ENCODE data around the gene NUDT2. TPM values are rescaled to one million over a fixed set of nuclear protein-coding genes. Genes with fewer than 3 reads are reported as not detected.

Gene NUDT2
- total RNA-seq, 4 donors from 2014 or later = 14.1 to 55.5 (median 25.4) TPM

DNA sequence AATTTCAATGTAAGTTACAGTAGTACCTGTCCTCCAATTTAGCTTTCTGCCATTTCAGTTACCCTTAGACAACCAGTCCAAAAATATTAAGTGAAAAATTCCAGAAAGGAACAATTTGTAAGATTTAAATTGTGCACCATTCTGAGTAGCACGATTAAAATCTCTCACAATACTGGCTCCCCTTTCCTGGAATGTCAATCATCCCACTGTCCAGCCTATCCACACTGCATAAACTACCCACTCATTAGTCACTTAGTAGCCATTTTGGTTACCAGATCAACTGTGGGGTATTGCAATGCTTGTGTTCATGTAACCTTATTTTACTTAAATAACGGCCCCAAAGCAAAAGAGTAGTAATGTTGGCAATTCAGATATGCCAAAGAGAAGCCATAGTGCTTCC lies 11.9 kb upstream of the NUDT2 start:
- Histone ChIP-seq H3K4me3 (no peak overlapping the region), H3K9me3 (no peaks in the 10 kb centered on the region), H3K4me1 (no peaks in the 10 kb centered on the region), H3K36me3 (no peaks in the 10 kb centered on the region), H3K27me3 (no peaks in the 10 kb centered on the region), H3K27ac (no peak overlapping the region)
- 70 to 78% methylated on average over 2 of the region's 2 CpGs for WGBS, 2 donors
- no peak for TF ChIP-seq POLR2A (IDR thresholded peaks at IDR 0.05)
- no peak for TF ChIP-seq EP300 (IDR thresholded peaks at IDR 0.05)
- TF ChIP-seq, protein P1, sequence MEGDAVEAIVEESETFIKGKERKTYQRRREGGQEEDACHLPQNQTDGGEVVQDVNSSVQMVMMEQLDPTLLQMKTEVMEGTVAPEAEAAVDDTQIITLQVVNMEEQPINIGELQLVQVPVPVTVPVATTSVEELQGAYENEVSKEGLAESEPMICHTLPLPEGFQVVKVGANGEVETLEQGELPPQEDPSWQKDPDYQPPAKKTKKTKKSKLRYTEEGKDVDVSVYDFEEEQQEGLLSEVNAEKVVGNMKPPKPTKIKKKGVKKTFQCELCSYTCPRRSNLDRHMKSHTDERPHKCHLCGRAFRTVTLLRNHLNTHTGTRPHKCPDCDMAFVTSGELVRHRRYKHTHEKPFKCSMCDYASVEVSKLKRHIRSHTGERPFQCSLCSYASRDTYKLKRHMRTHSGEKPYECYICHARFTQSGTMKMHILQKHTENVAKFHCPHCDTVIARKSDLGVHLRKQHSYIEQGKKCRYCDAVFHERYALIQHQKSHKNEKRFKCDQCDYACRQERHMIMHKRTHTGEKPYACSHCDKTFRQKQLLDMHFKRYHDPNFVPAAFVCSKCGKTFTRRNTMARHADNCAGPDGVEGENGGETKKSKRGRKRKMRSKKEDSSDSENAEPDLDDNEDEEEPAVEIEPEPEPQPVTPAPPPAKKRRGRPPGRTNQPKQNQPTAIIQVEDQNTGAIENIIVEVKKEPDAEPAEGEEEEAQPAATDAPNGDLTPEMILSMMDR (IDR thresholded peaks at IDR 0.05) = no peak
- DNase-seq (ENCODE audit: low spot score in 2 of 2) = no peak

DNA sequence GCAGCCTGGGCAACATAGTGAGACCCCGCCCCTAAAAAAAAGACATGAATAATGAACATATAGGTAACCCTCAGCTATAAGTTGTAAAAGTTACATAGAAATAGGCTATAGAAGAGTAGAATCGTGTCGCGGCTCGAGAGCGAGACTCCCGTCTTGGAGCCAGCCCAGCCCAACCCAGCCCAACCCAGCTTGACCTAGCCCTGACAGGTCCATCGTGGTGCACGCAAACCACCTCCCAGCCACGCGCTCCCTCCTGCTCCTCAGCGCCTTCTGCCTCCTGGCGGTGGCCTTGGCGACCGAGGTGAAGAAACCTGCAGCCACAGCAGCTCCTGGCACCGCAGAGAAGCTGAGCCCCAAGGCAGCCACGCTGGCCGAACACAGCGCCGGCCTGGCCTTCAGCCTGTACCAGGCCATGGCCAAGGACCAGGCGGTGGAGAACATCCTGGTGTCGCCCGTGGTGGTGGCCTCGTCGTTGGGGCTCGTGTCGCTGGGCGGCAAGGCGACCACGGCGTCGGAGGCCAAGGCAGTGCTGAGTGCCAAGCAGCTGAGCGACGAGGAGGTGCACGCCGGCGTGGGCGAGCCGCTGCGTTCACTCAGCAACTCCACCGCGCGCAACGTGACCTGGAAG lies 11.1 kb upstream of the NUDT2 start:
- WGBS, 2 donors = 94% methylated on average over 44 of the region's 44 CpGs
- Histone ChIP-seq H3K4me3 (no peak overlapping the region), H3K36me3 (no peaks in the 10 kb centered on the region), H3K27ac (no peak overlapping the region), H3K9me3 (no peaks in the 10 kb centered on the region), H3K4me1 (no peaks in the 10 kb centered on the region), H3K27me3 (no peaks in the 10 kb centered on the region)
- DNase-seq (ENCODE audit: low spot score in 2 of 2) = no peak
- TF ChIP-seq POLR2A (IDR thresholded peaks at IDR 0.05) (no peak), EP300 (IDR thresholded peaks at IDR 0.05) (no peak)
- TF ChIP-seq, protein P1 (IDR thresholded peaks at IDR 0.05) = no peak

DNA sequence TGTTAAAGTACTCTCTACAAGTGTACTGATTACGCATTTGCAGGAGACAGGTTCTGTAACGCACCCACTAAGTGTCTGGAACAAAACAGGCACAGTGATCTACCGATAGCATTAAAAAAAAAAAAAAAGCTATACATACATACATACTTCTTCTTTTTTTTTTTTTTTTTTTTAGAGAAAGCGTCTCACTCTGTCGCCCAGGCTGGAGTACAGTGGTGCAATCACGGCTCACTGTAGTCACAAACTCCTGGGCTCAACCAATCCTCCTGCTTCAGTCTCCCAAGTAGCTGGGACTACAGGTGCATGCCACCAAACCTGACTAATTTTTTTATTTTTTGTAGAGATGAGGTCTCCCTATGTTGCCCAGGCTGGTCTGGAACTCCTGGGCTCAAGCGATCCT lies 7.9 kb upstream of the NUDT2 start:
- Histone ChIP-seq H3K36me3 (no peaks in the 10 kb centered on the region), H3K27ac (no peak overlapping the region), H3K4me3 (no peak overlapping the region), H3K4me1 (no peaks in the 10 kb centered on the region), H3K27me3 (no peaks in the 10 kb centered on the region), H3K9me3 (no peaks in the 10 kb centered on the region)
- no peak for DNase-seq (ENCODE audit: low spot score in 2 of 2)
- WGBS, 2 donors = 93 to 95% methylated on average over 7 of the region's 7 CpGs
- TF ChIP-seq EP300 (IDR thresholded peaks at IDR 0.05) (no peak), POLR2A (IDR thresholded peaks at IDR 0.05) (no peak)
- TF ChIP-seq, protein P1 (IDR thresholded peaks at IDR 0.05) = no peak

DNA sequence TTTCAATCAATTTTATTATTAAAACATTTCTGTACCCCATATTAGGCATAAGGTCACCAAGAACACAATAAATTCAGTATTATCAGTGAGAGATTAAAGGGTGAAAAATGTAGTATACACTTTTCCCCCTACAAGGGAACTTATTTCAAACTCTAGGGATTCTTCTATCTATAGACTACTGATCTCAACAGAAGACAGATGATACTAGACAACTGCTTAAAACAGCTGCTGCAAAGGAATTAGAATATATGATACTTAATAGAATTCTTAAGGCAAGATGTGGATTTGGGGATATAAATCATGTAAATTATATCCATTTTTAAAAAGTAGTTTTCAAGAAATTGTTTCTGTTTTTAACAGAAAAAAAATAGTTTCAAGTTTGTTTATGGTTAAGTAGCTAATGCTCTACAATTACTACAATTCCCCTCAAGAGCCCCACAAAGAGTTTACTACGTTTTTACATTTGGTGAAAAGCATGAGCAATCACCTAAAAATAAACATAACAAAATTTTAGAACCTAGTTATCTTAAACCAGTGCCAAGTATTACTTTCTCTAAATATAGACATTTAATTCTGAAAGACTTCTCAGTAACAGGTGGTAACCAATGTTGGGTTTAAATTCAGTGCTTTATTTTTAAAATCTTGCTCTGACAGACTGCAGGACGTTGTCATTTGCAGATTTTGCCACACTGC lies 6.3 kb upstream of the NUDT2 start:
- WGBS, 2 donors = 52 to 60% methylated on average over 2 of the region's 2 CpGs
- Histone ChIP-seq H3K27me3 (no peaks in the 10 kb centered on the region), H3K36me3 (no peaks in the 10 kb centered on the region), H3K27ac (no peak overlapping the region), H3K9me3 (no peaks in the 10 kb centered on the region), H3K4me1 (peaks cover 0 to 5% (median under 1%) of the 10 kb centered on the region in 4 donors), H3K4me3 (no peak overlapping the region)
- no peak for DNase-seq (ENCODE audit: low spot score in 2 of 2)
- TF ChIP-seq, protein P1 (IDR thresholded peaks at IDR 0.05) = no peak
- no peak for TF ChIP-seq EP300 (IDR thresholded peaks at IDR 0.05)
- no peak for TF ChIP-seq POLR2A (IDR thresholded peaks at IDR 0.05)

DNA sequence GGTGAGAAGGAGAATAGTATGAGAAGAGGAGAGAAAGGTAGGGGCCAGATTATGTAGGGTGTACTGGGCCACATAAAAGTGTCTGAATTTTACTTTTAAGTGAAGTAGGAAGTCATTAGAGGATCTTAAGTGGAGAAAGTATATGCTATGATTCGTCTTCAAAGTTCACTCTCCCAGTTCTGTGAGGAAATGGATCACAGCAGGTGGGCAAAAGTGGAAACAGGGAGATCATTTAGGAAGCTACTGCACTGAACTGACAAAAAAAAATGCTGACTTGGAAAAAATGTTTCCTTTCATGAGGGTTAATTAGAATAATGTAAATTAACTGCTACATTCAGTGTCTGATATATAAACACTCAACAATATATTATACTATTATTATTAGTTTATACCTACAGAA lies 2.7 kb upstream of the NUDT2 start:
- DNase-seq (ENCODE audit: low spot score in 2 of 2) = no peak
- Histone ChIP-seq H3K27me3 (no peaks in the 10 kb centered on the region), H3K9me3 (no peaks in the 10 kb centered on the region), H3K27ac (no peak overlapping the region), H3K36me3 (no peaks in the 10 kb centered on the region), H3K4me3 (no peak overlapping the region), H3K4me1 (peaks cover 0 to 30% (median 12%) of the 10 kb centered on the region in 4 donors)
- TF ChIP-seq POLR2A (IDR thresholded peaks at IDR 0.05) (no peak), EP300 (IDR thresholded peaks at IDR 0.05) (no peak)
- TF ChIP-seq, protein P1 (IDR thresholded peaks at IDR 0.05) = no peak
- 64 to 67% methylated on average over 1 of the region's 1 CpG for WGBS, 2 donors

Measured in tibial nerve (tissue), 4 donors.